GM10847 (cell line): Measurements from ENCODE around the gene TYW5.

ENCODE experiments used
- POLR2A ChIP-seq: IDR thresholded peaks from 2 replicates; pipeline ENCODE4 v1.6.1; 2011; ENCODE audit not compliant: insufficient read length; ENCODE audit errors: extremely low read depth

The TYW5 gene

GRCh38 chr2:199955339-199956061, at the start of gene TYW5, which contains the start of gene MAIP1:
Gene TYW5 (minus strand): TSS chr2:199955491. CDS start chr2:199955470, 21 bp downstream.
Gene MAIP1 (plus strand): TSS chr2:199955582. CDS start chr2:199955799, 217 bp downstream.
- peak; percentile 67 for TF ChIP-seq POLR2A

GRCh38 chr2:200003444-200003843, 48.2 kb upstream of the TYW5 start:
- no peak for TF ChIP-seq POLR2A

DNA sequence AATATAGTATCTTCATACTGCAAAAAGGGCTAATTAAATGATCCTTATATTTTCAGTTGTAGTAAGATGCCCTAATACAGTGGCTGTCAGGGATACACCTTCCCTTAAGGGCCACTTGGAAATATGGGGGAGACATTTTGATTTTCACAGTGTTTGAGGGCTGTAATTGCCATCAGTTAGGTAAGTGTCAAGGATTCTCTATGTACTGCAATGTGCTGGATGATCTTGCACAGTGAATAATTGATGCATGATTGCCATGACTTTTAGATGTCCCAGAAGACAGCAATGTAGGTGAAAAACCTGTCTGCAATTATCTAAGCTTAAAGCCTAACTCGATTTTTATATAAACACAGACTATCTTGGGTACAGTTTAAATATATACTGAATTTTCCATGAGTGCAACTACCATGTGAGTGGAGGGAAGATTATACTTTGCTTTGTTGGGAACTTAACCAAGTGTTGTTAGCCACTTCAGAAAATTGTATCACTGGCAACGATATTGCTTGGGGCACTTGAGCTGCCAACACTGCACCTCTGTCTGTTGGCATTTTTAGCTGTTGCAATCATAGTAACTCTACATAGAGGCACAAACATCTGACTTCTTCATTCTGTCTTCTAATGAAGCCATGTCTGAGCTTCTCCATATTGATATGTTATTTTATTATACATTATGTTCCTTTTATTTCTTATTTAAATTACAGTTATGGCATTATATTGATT, 45.3 kb upstream of the TYW5 start:
- no peak for TF ChIP-seq POLR2A

GRCh38 chr2:199999166-199999565, 43.9 kb upstream of the TYW5 start:
- TF ChIP-seq POLR2A = no peak

- no peak for TF ChIP-seq POLR2A
These were observed 42.0 kb upstream of the TYW5 start for GRCh38 chr2:199997296-199997695.

- no peak for TF ChIP-seq POLR2A
These were observed 39.6 kb upstream of the TYW5 start for GRCh38 chr2:199994896-199995295.

DNA sequence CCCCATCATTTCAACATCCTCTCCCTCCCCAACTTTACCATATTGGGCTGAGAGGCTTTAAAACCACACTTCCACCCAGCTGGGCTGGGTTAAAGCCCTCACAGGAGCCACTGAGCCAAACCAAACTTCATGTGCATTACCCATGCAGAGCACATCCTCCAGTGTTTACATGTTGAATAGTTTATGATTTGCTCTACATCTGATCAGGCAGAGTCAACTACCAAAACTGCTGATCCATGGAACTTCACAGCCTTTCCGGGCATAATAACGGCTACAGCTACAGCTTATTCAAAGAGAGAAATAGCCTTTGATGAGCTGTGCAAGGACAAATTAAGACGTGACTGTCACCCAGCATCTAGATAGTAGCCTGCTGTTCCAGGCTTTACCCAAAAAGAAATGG, 39.1 kb upstream of the TYW5 start:
- TF ChIP-seq POLR2A = no peak

DNA sequence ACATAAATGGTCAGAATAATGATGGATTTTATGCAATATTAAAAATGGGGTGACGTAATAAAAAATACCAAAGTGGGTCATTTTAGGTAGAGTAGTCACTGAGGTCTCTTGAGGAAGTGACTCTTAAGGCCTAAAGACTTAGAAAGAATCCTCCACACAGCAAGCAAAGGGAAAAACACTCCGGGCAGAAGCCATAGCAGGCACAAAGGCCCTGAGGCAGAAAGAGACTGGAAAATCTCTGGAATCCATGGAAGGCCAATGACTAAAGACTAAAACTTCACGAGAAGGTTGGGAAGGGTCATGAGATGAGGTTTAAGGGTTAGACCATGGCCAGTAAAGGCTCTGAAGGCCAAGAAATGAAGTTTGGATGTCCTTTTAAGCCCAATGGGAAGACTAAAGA, 37.0 kb upstream of the TYW5 start:
- no peak for TF ChIP-seq POLR2A

GRCh38 chr2:199991691-199992090, 36.4 kb upstream of the TYW5 start:
- no peak for TF ChIP-seq POLR2A

DNA sequence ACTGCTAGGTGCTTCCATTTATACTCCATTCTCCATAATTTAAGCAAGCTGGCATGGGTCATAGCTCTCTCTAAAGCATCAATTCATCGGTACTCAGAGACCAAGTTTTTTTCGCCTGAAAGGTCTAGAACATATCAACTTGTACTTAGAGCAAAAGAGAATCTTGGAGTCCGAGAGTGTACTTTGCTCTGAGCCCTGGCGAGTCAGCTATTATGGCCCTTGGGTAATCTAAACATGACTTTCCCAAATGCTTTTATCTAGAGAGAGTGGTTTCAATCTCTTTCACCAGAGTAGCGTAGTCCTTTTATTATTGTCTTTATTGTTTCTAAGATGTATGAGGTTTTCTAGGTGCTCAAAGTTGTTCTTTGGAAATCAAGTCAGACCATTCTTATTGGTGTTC, 34.5 kb upstream of the TYW5 start:
- no peak for TF ChIP-seq POLR2A

DNA sequence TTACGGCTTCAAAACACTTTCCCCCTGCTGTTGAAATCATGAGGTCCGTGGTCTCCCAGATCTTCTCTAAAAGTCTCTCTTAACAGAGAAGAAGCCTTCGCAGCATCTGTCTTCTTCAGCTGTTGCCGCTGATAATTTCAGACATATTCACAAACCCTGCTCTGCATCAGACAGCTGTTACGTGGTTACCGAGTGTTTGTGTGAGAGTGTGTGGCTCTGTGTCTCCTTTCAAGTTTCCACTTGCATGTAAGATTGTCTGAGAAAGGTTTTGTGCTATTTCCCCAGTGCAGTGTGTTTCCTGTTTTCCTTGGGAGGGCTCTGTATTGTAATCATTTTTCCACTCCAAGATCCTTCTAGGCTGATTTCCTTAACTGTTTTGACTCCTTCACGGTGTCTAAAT, 32.9 kb upstream of the TYW5 start:
- TF ChIP-seq POLR2A = no peak

GRCh38 chr2:199987586-199987985, 32.3 kb upstream of the TYW5 start:
- no peak for TF ChIP-seq POLR2A

DNA sequence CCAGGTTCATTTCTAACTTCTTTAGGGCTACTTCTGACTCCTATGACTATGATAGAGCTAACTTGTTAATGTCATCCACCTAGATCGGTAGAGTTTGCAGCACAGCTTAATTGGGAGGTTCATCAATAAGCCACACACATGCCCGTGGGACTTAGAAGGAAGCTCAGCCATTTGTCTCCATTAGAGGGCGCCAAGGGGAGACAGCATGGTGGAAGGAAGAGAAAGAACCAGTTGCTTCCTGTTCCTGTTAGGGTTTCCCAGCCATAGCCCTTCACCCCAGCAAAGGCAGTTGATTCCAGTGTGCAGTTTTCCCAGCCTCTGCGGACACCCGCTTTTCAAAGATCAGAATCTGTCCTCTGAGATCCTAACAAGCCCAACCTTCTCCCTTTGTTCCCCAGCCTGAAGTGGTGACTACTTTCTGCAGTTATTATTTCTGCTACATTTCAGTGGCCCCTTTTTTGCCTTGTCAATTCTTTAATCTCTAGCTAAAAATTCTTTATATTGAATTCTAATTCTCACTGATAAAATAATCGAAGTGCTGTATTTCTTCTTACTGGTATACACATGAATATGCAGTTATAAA, 30.4 kb upstream of the TYW5 start:
- TF ChIP-seq POLR2A = no peak

GRCh38 chr2:199984755-199985154, 29.5 kb upstream of the TYW5 start:
- TF ChIP-seq POLR2A = no peak

- TF ChIP-seq POLR2A = no peak
These were observed 28.9 kb upstream of the TYW5 start for GRCh38 chr2:199984159-199984558.

DNA sequence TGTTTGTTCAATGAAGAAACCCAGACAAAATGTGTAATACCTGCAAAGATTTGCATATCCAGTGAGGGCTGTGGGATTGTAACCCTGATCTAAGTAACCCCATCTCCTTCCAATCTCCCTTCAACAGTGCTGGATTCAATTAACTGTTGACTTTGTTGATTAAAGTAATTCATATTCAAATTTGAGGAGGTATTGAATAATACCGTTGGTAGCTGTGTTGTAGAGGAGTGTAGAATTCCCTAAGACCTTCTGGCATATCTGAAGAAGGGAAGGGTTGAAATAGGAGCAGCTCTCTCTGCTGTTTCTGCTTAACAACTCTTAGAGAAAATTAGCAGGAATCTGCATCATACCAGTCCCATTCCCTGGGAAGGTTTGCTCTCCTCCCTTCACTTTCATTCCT, 28.2 kb upstream of the TYW5 start:
- no peak for TF ChIP-seq POLR2A
